ENCODE results near the gene CAVIN4.

CAVIN4 gene

DNA sequence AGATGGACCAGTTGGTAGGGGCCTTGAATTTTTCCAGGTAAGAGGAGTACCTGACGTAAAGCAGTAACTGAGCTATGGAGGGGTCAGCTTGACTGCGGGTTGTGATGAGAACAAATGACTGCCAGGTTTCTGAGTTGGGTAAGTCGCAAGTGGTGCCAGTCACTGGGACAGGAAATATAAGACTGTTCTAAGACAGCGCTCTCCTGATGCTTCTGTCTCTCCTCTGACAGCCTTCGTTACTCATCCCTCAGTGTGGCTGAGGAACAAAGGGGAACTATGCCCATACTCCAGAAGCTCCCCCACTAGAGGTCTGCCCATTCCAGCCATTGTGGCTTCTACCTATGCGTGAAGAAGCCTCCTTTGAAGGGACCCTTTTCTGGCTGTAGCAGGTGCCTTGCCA is 13.3 kb downstream of the CAVIN4 start:
- no peak for DNase-seq (ENCODE audit: low spot score)

DNA sequence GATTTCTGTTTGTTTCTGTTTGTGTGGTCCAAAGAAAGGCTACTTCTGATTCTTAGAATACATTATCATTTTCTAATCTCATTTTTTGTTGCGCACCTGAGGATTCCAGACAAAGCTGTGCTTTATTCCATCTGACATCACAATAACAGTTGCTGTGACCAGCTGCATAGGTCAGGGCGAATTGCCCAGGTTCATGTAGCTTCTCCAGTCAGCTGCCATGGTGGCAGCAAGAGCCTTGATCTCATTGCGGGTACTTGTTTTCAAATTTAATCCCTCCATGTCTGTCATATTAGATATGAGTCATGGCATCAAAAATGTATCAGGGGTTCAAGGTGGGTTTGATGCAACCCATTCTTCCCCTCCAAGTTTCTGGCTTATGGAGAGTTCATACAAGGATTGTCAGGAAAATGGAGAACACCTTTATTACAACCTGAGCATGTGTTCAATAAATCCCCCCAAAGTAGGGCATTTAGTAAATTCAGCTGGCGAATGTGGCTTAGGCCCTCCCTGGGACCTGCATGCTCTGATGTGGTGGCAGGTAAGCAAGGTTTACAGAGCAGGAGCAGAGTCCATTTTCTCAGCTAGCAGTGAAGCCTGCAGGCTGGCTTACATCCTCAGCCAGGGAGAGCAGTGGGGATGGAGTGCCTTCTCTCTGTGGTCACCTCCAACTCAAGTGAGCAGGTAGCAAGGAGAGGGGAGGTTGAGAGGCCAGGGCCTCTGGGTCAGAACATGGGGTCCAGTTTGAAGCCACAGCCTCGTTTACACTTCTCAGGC is 13.9 kb downstream of the CAVIN4 start:
- no peak for DNase-seq (ENCODE audit: low spot score)

DNA sequence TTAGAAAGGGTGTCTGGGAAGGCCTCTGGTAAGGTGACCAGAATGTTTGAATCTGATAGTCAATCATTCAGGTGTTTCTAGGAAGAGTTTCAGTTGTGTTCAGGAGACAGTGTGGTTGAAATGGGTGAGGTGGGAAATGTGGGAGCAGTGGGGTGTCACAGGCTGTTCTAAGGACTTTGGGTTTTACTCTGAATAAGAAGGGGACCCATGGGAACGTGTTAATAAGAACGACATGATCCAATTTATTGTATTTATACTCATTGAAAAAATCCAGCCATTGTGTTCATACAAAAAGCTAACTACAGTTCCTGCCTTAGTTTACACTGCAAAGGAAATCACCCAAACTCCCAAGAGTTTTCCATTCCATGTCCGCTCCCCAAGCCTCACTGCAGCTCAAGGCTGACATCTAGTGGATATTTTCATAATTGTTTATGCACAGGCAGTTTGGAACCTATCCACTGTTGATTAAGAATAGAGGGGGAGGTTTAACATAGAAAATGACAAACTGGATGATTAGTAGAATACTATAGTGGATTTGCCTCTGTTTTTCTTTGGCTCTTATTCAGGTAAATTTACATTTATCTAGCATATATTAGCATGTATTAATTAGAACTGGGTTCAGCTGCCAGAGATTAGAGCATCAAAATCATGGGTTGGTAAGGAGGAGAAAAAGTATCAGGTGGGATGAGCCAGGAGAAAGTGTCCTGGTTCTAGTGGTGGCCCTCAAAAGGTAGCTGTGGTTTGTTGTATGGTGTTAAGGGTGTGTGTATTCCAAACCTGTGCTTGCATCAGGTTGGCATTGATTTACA is 17.7 kb downstream of the CAVIN4 start:
- peak; percentile 47 for DNase-seq (ENCODE audit: low spot score)

GRCh38 chr9:100597236-100597635 is 19.4 kb downstream of the CAVIN4 start:
- no peak for DNase-seq (ENCODE audit: low spot score)

- DNase-seq (ENCODE audit: low spot score): peak; percentile 90
Observed at GRCh38 chr9:100598641-100599145, 20.8 kb downstream of the CAVIN4 start.

GRCh38 chr9:100600521-100601079 is 22.7 kb downstream of the CAVIN4 start:
- no peak for DNase-seq (ENCODE audit: low spot score)

- peak; percentile 70 for DNase-seq (ENCODE audit: low spot score)
Observed at GRCh38 chr9:100601216-100601615, 23.3 kb downstream of the CAVIN4 start.

DNA sequence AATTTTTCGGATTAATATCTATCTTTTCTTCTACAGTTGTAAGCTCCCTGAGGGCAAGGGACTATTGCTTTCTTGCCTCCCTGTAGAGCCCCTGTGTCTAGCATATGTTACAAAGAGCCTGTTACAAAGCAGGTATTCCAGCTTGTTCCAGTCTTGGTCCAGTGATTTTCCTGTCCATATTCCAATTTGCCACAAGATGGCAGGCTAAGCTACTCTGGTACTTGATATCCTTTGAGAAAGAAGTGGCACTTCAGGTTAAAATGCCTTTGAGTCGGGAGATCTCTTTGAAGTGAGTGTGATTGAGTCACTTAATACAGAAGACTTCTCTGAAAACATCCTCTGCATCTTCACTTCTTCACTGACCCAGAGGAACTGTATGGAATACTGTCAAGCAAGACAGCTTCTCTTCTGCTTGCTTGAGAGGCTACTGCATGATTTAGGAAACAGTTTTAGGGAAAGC is 24.5 kb downstream of the CAVIN4 start:
- DNase-seq (ENCODE audit: low spot score): peak; percentile 79

DNA sequence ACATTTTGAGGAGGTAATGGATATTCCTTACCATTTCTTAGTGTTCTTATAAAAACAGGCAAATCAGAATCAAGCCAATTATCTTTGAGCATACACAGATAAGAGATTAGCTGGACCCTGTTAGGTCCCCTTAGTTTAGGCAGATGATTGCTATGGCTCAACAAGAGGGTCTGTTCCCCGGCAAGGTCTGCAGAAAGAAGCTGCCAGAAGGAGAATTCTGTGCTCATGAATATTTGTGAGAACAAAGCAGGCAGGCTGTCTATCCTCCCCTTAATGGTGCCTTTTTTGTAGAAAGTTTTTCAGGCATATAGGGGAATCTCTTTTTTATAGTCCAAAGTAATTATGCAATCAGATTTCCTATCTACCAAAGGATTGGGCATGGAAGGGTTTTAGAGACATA is 27.5 kb downstream of the CAVIN4 start:
- DNase-seq (ENCODE audit: low spot score): no peak

- DNase-seq (ENCODE audit: low spot score): no peak
Observed at GRCh38 chr9:100619194-100619593, 41.3 kb downstream of the CAVIN4 start.

DNA sequence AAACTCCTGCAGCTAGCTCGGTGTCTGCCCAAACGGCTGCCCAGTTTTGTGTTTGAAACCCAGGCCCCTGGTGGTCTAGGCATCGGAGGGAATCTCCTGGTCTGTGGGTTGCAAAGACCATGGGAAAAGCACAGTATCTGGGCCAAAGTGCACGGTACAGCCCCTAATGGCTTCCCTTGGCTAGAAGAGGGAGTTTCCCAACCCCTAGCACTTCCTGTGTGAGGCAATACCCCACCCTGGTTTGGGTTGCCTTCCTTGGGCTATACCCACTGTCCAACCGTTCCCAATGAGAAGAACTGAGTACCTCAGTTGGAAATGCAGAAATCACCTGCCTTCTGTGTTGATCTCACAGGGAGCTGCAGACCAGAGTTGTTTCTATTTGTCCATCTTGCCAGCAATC is 41.8 kb downstream of the CAVIN4 start:
- DNase-seq (ENCODE audit: low spot score): no peak

- DNase-seq (ENCODE audit: low spot score): no peak
Observed at GRCh38 chr9:100623969-100624368, 46.1 kb downstream of the CAVIN4 start.

DNA sequence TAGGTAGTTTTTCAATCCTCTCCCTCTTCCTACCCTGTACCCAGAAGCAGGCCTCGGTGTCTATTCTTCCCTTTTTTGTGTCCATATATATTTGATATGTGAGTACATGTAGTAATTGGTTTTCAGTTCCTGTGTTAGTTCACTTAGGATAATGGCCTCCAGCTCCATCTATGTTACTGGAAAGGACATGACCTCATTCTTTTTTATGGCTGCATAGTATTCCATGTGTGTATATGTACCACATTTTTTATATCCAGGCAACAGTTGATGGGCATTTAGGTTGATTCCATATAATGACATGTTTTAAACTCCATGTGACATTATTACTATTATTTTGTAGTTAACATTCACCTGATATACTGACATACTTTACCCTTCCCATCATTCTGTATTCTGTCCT is 49.1 kb downstream of the CAVIN4 start:
- DNase-seq (ENCODE audit: low spot score): no peak

- DNase-seq (ENCODE audit: low spot score): no peak
Observed at GRCh38 chr9:100637787-100638186, 59.9 kb downstream of the CAVIN4 start.
